K562 (cell line): Measurements from ENCODE around the gene STT3B. TPM values are rescaled to one million over a fixed set of nuclear protein-coding genes. Genes with fewer than 3 reads are reported as not detected.
A peak's percentile ranks its signal among the peaks of the same experiment; 100 is the strongest.

Source experiments
- ATAC-seq: fragments of 200-7000 bp; cut with Tn5 transposase; 3 replicates; pipeline ENCODE4 v1.9.1; 2020; ENCODE audit warnings: moderate library complexity
- BruUV-seq: library from RNA; stranded (reverse); fragments of 400-500 nt; replicated peaks from 2 replicates; lab custom pipeline; 2021; lab: Mats Ljungman, UMichigan
- CTCF ChIA-PET: fragments of 300-600 bp; formaldehyde crosslinking; extraction: SDS; loops from one replicate; lab custom pipeline; 2021; ENCODE audit warnings: low intra/inter-chr PET ratio; lab: Yijun Ruan, JAX
- POLR2A ChIA-PET: fragments of 300-600, 350-650 bp; sonication (Branson Sonifier 250); formaldehyde crosslinking; extraction: SDS; loops from one replicate; lab custom pipeline; 2021; ENCODE audit warnings: antibody characterized with exemption, inconsistent platforms; lab: Yijun Ruan, JAX
- DNase-seq, 4 experiments: peaks; one replicate each; pipeline versions ENCODE4 v3.0.0 to v3.0.0-alpha.2; 2011 to 2018; ENCODE audit warnings: low spot score in 3 of 4, mixed read lengths in 3 of 4; ENCODE audit errors: extremely low read depth in 1 of 4
- FAIRE-seq: peaks from 2 replicates; lab custom pipeline; 2011; peaks lifted over from hg19 to GRCh38; lab: Jason Lieb, UNC
- H2AFZ ChIP-seq: 2 replicates; pipeline ENCODE4 v1.6.0; 2011; ENCODE audit warnings: low read depth, low read length, control low read depth, inconsistent platforms
- H3K27ac ChIP-seq: fragments of 200-600 bp; 3 replicates; pipeline ENCODE4 v1.8.0; 2011; ENCODE audit warnings: low read depth, mild to moderate bottlenecking, control low read depth, inconsistent platforms, low read length, moderate library complexity, mixed read lengths; ENCODE audit errors: extremely low read depth
- H3K27me3 ChIP-seq, 2 experiments: fragments of 300-600 bp in 1 of 2; 2 replicates in 1 of 2; 3 replicates in 1 of 2; pipeline versions ENCODE4 v1.6.0 to v1.8.0; 2011; ENCODE audit warnings: inconsistent platforms in 2 of 2, low read length in 2 of 2, mild to moderate bottlenecking in 1 of 2, mixed read lengths in 1 of 2, moderate library complexity in 1 of 2; ENCODE audit not compliant: control insufficient read depth in 2 of 2, insufficient read depth in 2 of 2
- H3K36me3 ChIP-seq: fragments of 300-600 bp; 3 replicates; pipeline ENCODE4 v1.8.0; 2011; ENCODE audit warnings: mild to moderate bottlenecking, low read length, inconsistent platforms; ENCODE audit not compliant: control insufficient read depth, insufficient read depth
- H3K4me1 ChIP-seq, 2 experiments: fragments of 200-600 bp in 1 of 2; replicated peaks in 1 of 2; 2 replicates in 1 of 2; 3 replicates in 1 of 2; pipeline versions ENCODE4 v1.5.1 to v1.8.0; 2011; ENCODE audit warnings: inconsistent platforms in 2 of 2, low read length in 2 of 2, mild to moderate bottlenecking in 1 of 2, mixed read lengths in 1 of 2, moderate library complexity in 1 of 2; ENCODE audit not compliant: control insufficient read depth in 2 of 2, insufficient read depth in 2 of 2
- H3K4me2 ChIP-seq: 2 replicates; pipeline ENCODE4 v1.6.1; 2011; ENCODE audit warnings: low read length, control low read depth, inconsistent platforms, mixed read lengths; ENCODE audit not compliant: insufficient read depth
- H3K4me3 ChIP-seq: fragments of 200-600 bp; sonication (generic), shearing (Covaris generic); 2 replicates; pipeline ENCODE4 v1.5.1; 2016; ENCODE audit warnings: control low read depth, inconsistent platforms
- H3K79me2 ChIP-seq: fragments of 200-600 bp; 3 replicates; pipeline ENCODE4 v1.8.0; 2011; ENCODE audit warnings: low read length, inconsistent platforms; ENCODE audit not compliant: control insufficient read depth, insufficient read depth
- H3K9ac ChIP-seq, 2 experiments: 2 replicates each; pipeline versions ENCODE4 v1.6.0 to v1.6.1; 2011; ENCODE audit warnings: low read depth in 2 of 2, low read length in 2 of 2, control low read depth in 1 of 2, inconsistent platforms in 1 of 2, mild to moderate bottlenecking in 1 of 2, mixed read lengths in 1 of 2; ENCODE audit not compliant: insufficient read depth in 1 of 2
- H3K9me1 ChIP-seq: one replicate; pipeline ENCODE4 v1.6.0; 2011; ENCODE audit warnings: inconsistent platforms, mild to moderate bottlenecking, low read length, moderate library complexity; ENCODE audit not compliant: control insufficient read depth, insufficient read depth
- H3K9me3 ChIP-seq: replicated peaks from 2 replicates; pipeline ENCODE4 v1.5.1; 2011; ENCODE audit warnings: low read depth, low read length, inconsistent platforms; ENCODE audit not compliant: control insufficient read depth, insufficient read depth
- H4K20me1 ChIP-seq: replicated peaks from 2 replicates; pipeline ENCODE4 v1.6.1; 2011; ENCODE audit warnings: low read length, inconsistent platforms, mixed read lengths; ENCODE audit not compliant: control insufficient read depth, insufficient read depth
- ADNP ChIP-seq: fragments of 200-800 bp; sonication (Bioruptor generic); IDR thresholded peaks from 2 replicates; pipeline ENCODE4 v1.6.1; 2016; ENCODE audit warnings: missing genetic modification characterization, missing compliant biosample characterization
- BHLHE40 ChIP-seq: IDR thresholded peaks from 2 replicates; pipeline ENCODE4 v1.6.1; 2011; ENCODE audit warnings: low read length, improper control_type of control experiment
- CEBPG ChIP-seq, 3 experiments: fragments of 200-800 bp in 1 of 3; sonication (Bioruptor generic) in 1 of 3; sonication (generic) in 1 of 3; formaldehyde crosslinking in 1 of 3; IDR thresholded peaks in 2 of 3; conservative IDR thresholded peaks in 1 of 3; 2 replicates each; pipeline versions ENCODE4 v1.6.1 to v1.8.0; 2016 to 2022; ENCODE audit warnings: missing compliant biosample characterization in 2 of 3, missing genetic modification characterization in 2 of 3, mild to moderate bottlenecking in 1 of 3, missing genetic modification reagents in 1 of 3
- CEBPZ ChIP-seq: fragments of 150-350 bp; IDR thresholded peaks from 2 replicates; pipeline ENCODE4 v1.6.1; 2014; ENCODE audit warnings: low read depth, mild to moderate bottlenecking, low read length, borderline replicate concordance
- HDAC8 ChIP-seq: fragments of 450-650 bp; IDR thresholded peaks from 2 replicates; pipeline ENCODE4 v1.6.1; 2016; ENCODE audit warnings: mild to moderate bottlenecking, missing genetic modification characterization, moderate library complexity, missing compliant biosample characterization
- IRF1 ChIP-seq: sonication (generic); formaldehyde crosslinking; IDR thresholded peaks from 2 replicates; pipeline ENCODE4 v1.8.0; 2022; ENCODE audit warnings: missing genetic modification reagents, mild to moderate bottlenecking, borderline replicate concordance
- MLX ChIP-seq, 2 experiments: fragments of 450-650 bp in 1 of 2; sonication (generic) in 1 of 2; formaldehyde crosslinking; conservative IDR thresholded peaks; 2 replicates each; pipeline versions ENCODE4 v1.4.0 to v1.8.1; 2020 to 2022; ENCODE audit warnings: mild to moderate bottlenecking in 1 of 2, missing genetic modification reagents in 1 of 2
- NCOR1 ChIP-seq: fragments of 450-650 bp; IDR thresholded peaks from 2 replicates; pipeline ENCODE4 v1.6.1; 2016; ENCODE audit warnings: mild to moderate bottlenecking, moderate library complexity
- TRIM25 ChIP-seq: fragments of 450-650 bp; IDR thresholded peaks from 2 replicates; pipeline ENCODE4 v1.7.0; 2016; ENCODE audit warnings: borderline replicate concordance
- TSC22D4 ChIP-seq: fragments of 450-650 bp; IDR thresholded peaks from 2 replicates; pipeline ENCODE4 v1.6.1; 2016; ENCODE audit warnings: missing genetic modification characterization, missing biosample characterization, control low read depth
- ZBTB2 ChIP-seq: fragments of 450-650 bp; IDR thresholded peaks from 2 replicates; pipeline ENCODE4 v1.6.1; 2016; ENCODE audit warnings: antibody characterized with exemption
- WGBS: fragments of 100-300 bp; shearing (Covaris generic); methylation state at CpG from one replicate; pipeline ENCODE4 v1.1.6; 2016; ENCODE audit warnings: low coverage, mixed read lengths; ENCODE audit not compliant: insufficient coverage; ENCODE audit errors: missing lambda C conversion rate; 5-methylcytosine and 5-hydroxymethylcytosine counted together
- in situ Hi-C: fragments of 300-500 bp; cut with MboI; formaldehyde crosslinking; loops from 4 replicates; pipeline ENCODE4 v1.15.0; 2018; ENCODE audit warnings: inconsistent platforms, mixed read lengths
- intact Hi-C: fragments of 100-400 bp; cut with micrococcal nuclease; formaldehyde crosslinking; loops from 2 replicates; pipeline ENCODE4 v1.14.2; 2022
- polyA plus RNA-seq, 8 experiments: library from polyadenylated mRNA; depleted of rRNA in 4 of 8; stranded (reverse) in 5 of 8; unstranded in 3 of 8; fragments of >200 nt; fragmentation: Nextera tagmentation in 2 of 8; fragmentation: Illumina TruSeq in 1 of 8; extraction: Ambion mirVana in 2 of 8; extraction: Trizol in 1 of 8; gene quantifications; 2 replicates each; pipeline versions ENCODE4 v1.2.1 to v1.2.3, GENCODE V29; 2011 to 2014; ENCODE audit warnings: inconsistent platforms in 1 of 8, missing spikeins in 1 of 8
- total RNA-seq, 7 experiments: library from RNA; depleted of rRNA in 6 of 7; stranded (reverse); fragments of >200 nt in 6 of 7; fragmentation: Illumina TruSeq in 2 of 7; extraction: Trizol in 2 of 7; gene quantifications; 2 replicates each; pipeline versions ENCODE4 v1.2.1 to v1.2.3, GENCODE V29; 2011 to 2021; ENCODE audit warnings: low replicate concordance in 1 of 7

STT3B gene
- total and polyA plus RNA-seq, 9 of the 15 experiments (the other 6 are each of a cell fraction or from before 2014, with no cell fraction given), result 22.4 to 147 (median 100) TPM

GRCh38 chr3:31486865-31487533 is 45.7 kb upstream of the STT3B start:
- Histone ChIP-seq H3K27ac (peak overlapping the region; percentile 31; the same call in 2 of the 3 replicates), H3K9me1 (no peaks in the 10 kb centered on the region), H3K4me1 (peaks cover 7 to 27% of the 10 kb centered on the region in 2 experiments; a peak in 3 of 5 replicates), H4K20me1 (no peaks in the 10 kb centered on the region), H2AFZ (peak overlapping the region; percentile 84), H3K9ac (peak overlapping the region; percentile 27 to 47; a peak in 3 of 4 replicates), H3K4me2 (peak overlapping the region; percentile 64), H3K36me3 (no peaks in the 10 kb centered on the region), H3K27me3 (no peaks in the 10 kb centered on the region), H3K79me2 (no peaks in the 10 kb centered on the region), H3K4me3 (no peak overlapping the region), H3K9me3 (peaks cover 9% of the 10 kb centered on the region)
- DNase-seq (peak in 2 of 4 experiments; percentile 54 to 74), ATAC-seq (peak; percentile 89), FAIRE-seq (no peak)
- POLR2A ChIA-PET, result interaction anchor here (0.8 kb wide), 1 partner anchor 17 kb away, joined by 3 read pairs; no protein-coding TSS in a partner anchor
- BruUV-seq, result no TSS peak
- in situ Hi-C loops, result no loop called here
- CTCF ChIA-PET, result no interaction called here
- 32% methylated on average over 7 of the region's 7 CpGs for WGBS
- intact Hi-C loops, result loop anchor here (2.0 kb wide), 1 partner anchor 44 kb away; no protein-coding TSS in a partner anchor
- TF ChIP-seq NCOR1 (no peak; the same call in 1 of the 2 replicates), MLX (CRISPR knock-in tag; conservative IDR thresholded peaks at IDR 0.05) (no peak), BHLHE40 (no peak), CEBPG (CRISPR knock-in tag; IDR thresholded peaks at IDR 0.05) (peak; percentile 89), CEBPG (tag; conservative IDR thresholded peaks at IDR 0.05 in 1 of 2, IDR thresholded peaks at IDR 0.05 in 1 of 2) (peak; percentile 53 to 88; a peak in 3 of 4 replicates), ZBTB2 (no peak), IRF1 (CRISPR knock-in tag) (no peak), TRIM25 (no peak), ADNP (tag) (no peak), HDAC8 (tag) (no peak), CEBPZ (no peak), TSC22D4 (no peak)
